Stomach smooth muscle (tissue), 2 donors: ENCODE measurements around the gene TUBA1B.

Experiments
- H3K27ac ChIP-seq: one replicate; pipeline ENCODE4 v1.7.0; 2013; ENCODE audit warnings: mild to moderate bottlenecking, low read length, inconsistent platforms
- H3K27me3 ChIP-seq, 2 donors: one replicate each; pipeline ENCODE4 v1.7.0; 2013; ENCODE audit warnings: low read length in 2 of 2; ENCODE audit not compliant: insufficient read depth in 2 of 2, control insufficient read depth in 1 of 2
- H3K36me3 ChIP-seq, 2 donors: one replicate each; pipeline ENCODE4 v1.7.0; 2013; ENCODE audit warnings: low read length in 2 of 2; ENCODE audit not compliant: control insufficient read depth in 2 of 2, insufficient read depth in 2 of 2
- H3K4me1 ChIP-seq: one replicate; pipeline ENCODE4 v1.7.0; 2013; ENCODE audit warnings: low read length; ENCODE audit not compliant: control insufficient read depth, insufficient read depth
- H3K4me3 ChIP-seq, 2 donors: one replicate each; pipeline ENCODE4 v1.7.0; 2013; ENCODE audit warnings: low read length in 2 of 2
- H3K9ac ChIP-seq, 2 donors: one replicate each; pipeline ENCODE4 v1.7.0; 2013; ENCODE audit warnings: low read length in 2 of 2, mild to moderate bottlenecking in 1 of 2
- H3K9me3 ChIP-seq, 2 donors: one replicate each; pipeline ENCODE4 v1.7.0; 2013; ENCODE audit warnings: low read length in 2 of 2; ENCODE audit not compliant: control insufficient read depth in 2 of 2
- donor health status: healthy.
- donor health status: Pancreatic carcinoma.

Gene TUBA1B

GRCh38 chr12:49089821-49090773 is 41.1 kb downstream of the TUBA1B start:
- peaks cover 48% of the 10 kb centered on the region for H3K4me1 ChIP-seq
- H3K4me3 ChIP-seq = peak overlapping the region; percentile 20 to 68
- no peak overlapping the region for H3K9ac ChIP-seq
- no peak overlapping the region for H3K27ac ChIP-seq
- H3K27me3 ChIP-seq = peaks cover 60 to 66% of the 10 kb centered on the region in 2 donors
- H3K9me3 ChIP-seq = no peaks in the 10 kb centered on the region
- no peaks in the 10 kb centered on the region for H3K36me3 ChIP-seq

GRCh38 chr12:49088932-49089330 is 42.3 kb downstream of the TUBA1B start:
- no peak overlapping the region for H3K4me3 ChIP-seq
- no peak overlapping the region for H3K27ac ChIP-seq
- H3K36me3 ChIP-seq = no peaks in the 10 kb centered on the region
- no peak overlapping the region for H3K9ac ChIP-seq
- H3K9me3 ChIP-seq = no peaks in the 10 kb centered on the region
- H3K4me1 ChIP-seq = peaks cover 38% of the 10 kb centered on the region
- peaks cover 53 to 55% of the 10 kb centered on the region in 2 donors for H3K27me3 ChIP-seq

GRCh38 chr12:49088150-49088931 is 42.9 kb downstream of the TUBA1B start:
- no peak overlapping the region for H3K27ac ChIP-seq
- H3K9me3 ChIP-seq = no peaks in the 10 kb centered on the region
- no peak overlapping the region for H3K9ac ChIP-seq
- H3K4me3 ChIP-seq = peak overlapping the region in 1 of 2 donors; percentile 63
- peaks cover 32% of the 10 kb centered on the region for H3K4me1 ChIP-seq
- H3K27me3 ChIP-seq = peaks cover 47 to 49% of the 10 kb centered on the region in 2 donors
- H3K36me3 ChIP-seq = no peaks in the 10 kb centered on the region

- peaks cover 18% of the 10 kb centered on the region for H3K4me1 ChIP-seq
- no peaks in the 10 kb centered on the region for H3K36me3 ChIP-seq
- H3K9ac ChIP-seq = no peak overlapping the region
- H3K9me3 ChIP-seq = no peaks in the 10 kb centered on the region
- peaks cover 26 to 27% of the 10 kb centered on the region in 2 donors for H3K27me3 ChIP-seq
- no peak overlapping the region for H3K27ac ChIP-seq
- no peak overlapping the region for H3K4me3 ChIP-seq
Measured at GRCh38 chr12:49086116-49086515, 45.1 kb downstream of the TUBA1B start.

GRCh38 chr12:49084438-49084837 is 46.8 kb downstream of the TUBA1B start:
- no peaks in the 10 kb centered on the region for H3K9me3 ChIP-seq
- H3K4me3 ChIP-seq = no peak overlapping the region
- peaks cover 11% of the 10 kb centered on the region in 2 donors for H3K27me3 ChIP-seq
- no peak overlapping the region for H3K9ac ChIP-seq
- H3K4me1 ChIP-seq = peaks cover 8% of the 10 kb centered on the region
- no peaks in the 10 kb centered on the region for H3K36me3 ChIP-seq
- no peak overlapping the region for H3K27ac ChIP-seq

- Histone ChIP-seq H3K4me3 (no peak overlapping the region), H3K9ac (no peak overlapping the region), H3K27ac (no peak overlapping the region), H3K4me1 (no peaks in the 10 kb centered on the region), H3K36me3 (no peaks in the 10 kb centered on the region), H3K27me3 (no peaks in the 10 kb centered on the region), H3K9me3 (no peaks in the 10 kb centered on the region)
Measured at GRCh38 chr12:49079793-49080192, 51.4 kb downstream of the TUBA1B start.
